Endothelial cell of umbilical vein (primary cell): ENCODE measurements around the gene GNB1L.

Source experiments
- CTCF ChIP-seq, 2 donors: IDR thresholded peaks; 1 replicate in 1 of 2; 2 replicates in 1 of 2; pipeline ENCODE4 v1.5.1; 2011; ENCODE audit warnings: low read length in 2 of 2, mild to moderate bottlenecking in 2 of 2, moderate library complexity in 2 of 2, control low read depth in 1 of 2, inconsistent platforms in 1 of 2, low read depth in 1 of 2; ENCODE audit not compliant: insufficient read depth in 1 of 2; ENCODE audit errors: extremely low read depth in 1 of 2
- EZH2 ChIP-seq: IDR thresholded peaks from 2 replicates; pipeline ENCODE4 v1.6.1; 2012; ENCODE audit warnings: borderline replicate concordance, low read depth, mild to moderate bottlenecking, moderate library complexity, low read length, inconsistent platforms; ENCODE audit not compliant: severe bottlenecking
- FOS ChIP-seq: IDR thresholded peaks from 2 replicates; pipeline ENCODE4 v1.6.1; 2011; ENCODE audit warnings: mild to moderate bottlenecking, low read length, moderate library complexity, borderline replicate concordance; ENCODE audit not compliant: insufficient read depth
- GATA2 ChIP-seq: IDR thresholded peaks from 2 replicates; pipeline ENCODE4 v1.7.0; 2011; ENCODE audit warnings: low read depth, mild to moderate bottlenecking, moderate library complexity, mixed read lengths, low read length; ENCODE audit not compliant: insufficient read length, insufficient read depth
- JUN ChIP-seq: IDR thresholded peaks from 2 replicates; pipeline ENCODE4 v1.6.1; 2011; ENCODE audit warnings: borderline replicate concordance, low read depth; ENCODE audit not compliant: insufficient read length, insufficient read depth
- MYC ChIP-seq: IDR thresholded peaks from one replicate; pipeline ENCODE4 v1.6.1; 2011; ENCODE audit warnings: mild to moderate bottlenecking, low read depth, low read length
- POLR2A ChIP-seq: IDR thresholded peaks from 2 replicates; pipeline ENCODE4 v1.6.1; 2012; ENCODE audit warnings: low read depth, mild to moderate bottlenecking, control low read depth, low read length
- POLR2AphosphoS5 ChIP-seq: IDR thresholded peaks from 2 replicates; pipeline ENCODE4 v1.6.1; 2012; ENCODE audit warnings: low read depth, mild to moderate bottlenecking, control low read depth, low read length, moderate library complexity; ENCODE audit not compliant: insufficient read depth
- TF ChIP-seq, protein P1 (sequence below): IDR thresholded peaks from 2 replicates; pipeline ENCODE4 v1.6.1; 2011; ENCODE audit not compliant: insufficient read depth, insufficient read length

- TF ChIP-seq CTCF (IDR thresholded peaks at IDR 0.05; ENCODE audit: extremely low read depth in 1 of 2, insufficient read depth in 1 of 2, low read depth in 1 of 2, low read length in 2 of 2), result no peak
- TF ChIP-seq, protein P1, sequence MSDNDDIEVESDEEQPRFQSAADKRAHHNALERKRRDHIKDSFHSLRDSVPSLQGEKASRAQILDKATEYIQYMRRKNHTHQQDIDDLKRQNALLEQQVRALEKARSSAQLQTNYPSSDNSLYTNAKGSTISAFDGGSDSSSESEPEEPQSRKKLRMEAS, result no peak
- TF ChIP-seq POLR2AphosphoS5, result no peak
- TF ChIP-seq POLR2A, result no peak
- no peak for TF ChIP-seq EZH2
- no peak for TF ChIP-seq MYC
- no peak for TF ChIP-seq FOS
- no peak for TF ChIP-seq JUN
- TF ChIP-seq GATA2, result no peak
Measured at GRCh38 chr22:19791894-19792293, 62.8 kb downstream of the GNB1L start.
